DND-41 (cell line): Measurements from ENCODE around the gene RALGAPA2.

ENCODE experiments used
- EZH2 ChIP-seq: IDR thresholded peaks from 3 replicates; pipeline ENCODE4 v1.6.1; 2012; ENCODE audit warnings: borderline replicate concordance, low read depth, mild to moderate bottlenecking, moderate library complexity, low read length, inconsistent platforms; ENCODE audit not compliant: severe bottlenecking
- TF ChIP-seq, protein P1 (sequence below): IDR thresholded peaks from 2 replicates; pipeline ENCODE4 v1.5.1; 2012; ENCODE audit warnings: borderline replicate concordance, low read length, moderate library complexity, mild to moderate bottlenecking; ENCODE audit not compliant: poor library complexity, severe bottlenecking; ENCODE audit errors: extremely low read depth

DNA sequence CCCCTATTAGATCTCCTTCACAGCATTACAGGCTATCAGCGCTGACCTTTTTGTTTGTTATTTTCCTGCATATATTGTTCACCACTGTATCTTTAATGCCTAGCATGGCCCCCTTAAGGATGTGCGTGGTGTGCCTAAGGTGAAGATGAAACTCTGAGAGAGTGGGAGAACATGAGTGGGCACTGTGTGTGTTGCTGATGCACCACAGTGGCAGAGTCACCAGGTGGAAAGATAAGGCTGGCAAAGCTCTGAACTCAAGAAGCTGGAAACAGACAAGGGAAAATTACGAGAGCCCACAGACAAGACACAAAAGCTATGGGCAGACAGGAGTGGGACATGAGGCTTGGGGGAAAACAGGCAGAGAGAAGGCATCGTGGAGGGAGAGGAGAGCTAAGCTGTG, 184.8 kb downstream of the RALGAPA2 start:
- TF ChIP-seq, protein P1, sequence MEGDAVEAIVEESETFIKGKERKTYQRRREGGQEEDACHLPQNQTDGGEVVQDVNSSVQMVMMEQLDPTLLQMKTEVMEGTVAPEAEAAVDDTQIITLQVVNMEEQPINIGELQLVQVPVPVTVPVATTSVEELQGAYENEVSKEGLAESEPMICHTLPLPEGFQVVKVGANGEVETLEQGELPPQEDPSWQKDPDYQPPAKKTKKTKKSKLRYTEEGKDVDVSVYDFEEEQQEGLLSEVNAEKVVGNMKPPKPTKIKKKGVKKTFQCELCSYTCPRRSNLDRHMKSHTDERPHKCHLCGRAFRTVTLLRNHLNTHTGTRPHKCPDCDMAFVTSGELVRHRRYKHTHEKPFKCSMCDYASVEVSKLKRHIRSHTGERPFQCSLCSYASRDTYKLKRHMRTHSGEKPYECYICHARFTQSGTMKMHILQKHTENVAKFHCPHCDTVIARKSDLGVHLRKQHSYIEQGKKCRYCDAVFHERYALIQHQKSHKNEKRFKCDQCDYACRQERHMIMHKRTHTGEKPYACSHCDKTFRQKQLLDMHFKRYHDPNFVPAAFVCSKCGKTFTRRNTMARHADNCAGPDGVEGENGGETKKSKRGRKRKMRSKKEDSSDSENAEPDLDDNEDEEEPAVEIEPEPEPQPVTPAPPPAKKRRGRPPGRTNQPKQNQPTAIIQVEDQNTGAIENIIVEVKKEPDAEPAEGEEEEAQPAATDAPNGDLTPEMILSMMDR, result no peak
- TF ChIP-seq EZH2, result no peak
